ENCODE measurements around the gene SENP1.
"Not testable (repeated sequence)": the region's sequence is repeated elsewhere in the genome, so short reads cannot be mapped to it uniquely, and the experiment has no call there.

SENP1 gene

GRCh38 chr12:48115957-48116356, 10.1 kb upstream of the SENP1 start:
- Histone ChIP-seq H3K9me3 (ENCODE audit: control extremely low read depth in 1 of 5, control insufficient read depth in 4 of 5, insufficient read depth in 2 of 5, low read depth in 1 of 5, low read length in 4 of 5) (no peaks in the 10 kb centered on the region), H3K4me3 (ENCODE audit: control insufficient read depth in 1 of 7, extremely low read depth in 1 of 7, insufficient read depth in 4 of 7, low read depth in 2 of 7, low read length in 6 of 7) (no peak overlapping the region), H3K4me1 (ENCODE audit: control extremely low read depth in 1 of 4, control insufficient read depth in 4 of 4, insufficient read depth in 4 of 4, low read length in 3 of 4) (peaks cover 8 to 15% (median 11%) of the 10 kb centered on the region in 4 experiments), H3K27ac (ENCODE audit: insufficient read depth in 1 of 2, low read depth in 1 of 2, low read length in 2 of 2, poor library complexity in 1 of 2, severe bottlenecking in 2 of 2) (no peak overlapping the region), H3K27me3 (replicated peaks in 2 of 5; ENCODE audit: control insufficient read depth in 4 of 5, insufficient read depth in 5 of 5, low read length in 4 of 5) (no peaks in the 10 kb centered on the region), H3K36me3 (ENCODE audit: control insufficient read depth in 4 of 4, insufficient read depth in 4 of 4, low read length in 3 of 4) (no peaks in the 10 kb centered on the region)
- POLR2A ChIA-PET = no interaction called here
- DNase-seq = no peak
- CTCF ChIA-PET = interaction anchor here (1.4 kb wide), 1 partner anchor 11 kb away, joined by 3 read pairs; the partner anchor contains the start of gene SENP1
- 92% methylated on average over 1 of the region's 1 CpG for WGBS (ENCODE audit: insufficient coverage)

GRCh38 chr12:48111312-48111693, 5.4 kb upstream of the SENP1 start:
- not testable (repeated sequence) for DNase-seq; H3K27me3 ChIP-seq (replicated peaks in 2 of 5; ENCODE audit: control insufficient read depth in 4 of 5, insufficient read depth in 5 of 5, low read length in 4 of 5); H3K9me3 ChIP-seq (ENCODE audit: control extremely low read depth in 1 of 5, control insufficient read depth in 4 of 5, insufficient read depth in 2 of 5, low read depth in 1 of 5, low read length in 4 of 5); H3K27ac ChIP-seq (ENCODE audit: insufficient read depth in 1 of 2, low read depth in 1 of 2, low read length in 2 of 2, poor library complexity in 1 of 2, severe bottlenecking in 2 of 2); H3K36me3 ChIP-seq (ENCODE audit: control insufficient read depth in 4 of 4, insufficient read depth in 4 of 4, low read length in 3 of 4); H3K4me3 ChIP-seq (ENCODE audit: control insufficient read depth in 1 of 7, extremely low read depth in 1 of 7, insufficient read depth in 4 of 7, low read depth in 2 of 7, low read length in 6 of 7)
- POLR2A ChIA-PET = interaction anchor here (0.6 kb wide), 1 partner anchor 16 kb away, joined by 3 read pairs; no protein-coding TSS in a partner anchor
- H3K4me1 ChIP-seq (ENCODE audit: control extremely low read depth in 1 of 4, control insufficient read depth in 4 of 4, insufficient read depth in 4 of 4, low read length in 3 of 4) = peaks cover 0 to 10% (median 8%) of the 10 kb centered on the region in 4 experiments
- WGBS (ENCODE audit: insufficient coverage) = 100% methylated on average over 3 of the region's 5 CpGs
- CTCF ChIA-PET = interaction anchor here (1.1 kb wide), 1 partner anchor 13 kb away, joined by 3 read pairs; no protein-coding TSS in a partner anchor

GRCh38 chr12:48110691-48111311, 4.9 kb upstream of the SENP1 start:
- no peaks in the 10 kb centered on the region for H3K27me3 ChIP-seq (replicated peaks in 2 of 5; ENCODE audit: control insufficient read depth in 4 of 5, insufficient read depth in 5 of 5, low read length in 4 of 5)
- DNase-seq = no peak
- POLR2A ChIA-PET = interaction anchor here (0.6 kb wide), 1 partner anchor 16 kb away, joined by 3 read pairs; no protein-coding TSS in a partner anchor

GRCh38 chr12:48109424-48109823, 3.5 kb upstream of the SENP1 start:
- no peaks in the 10 kb centered on the region for H3K27me3 ChIP-seq (replicated peaks in 2 of 5; ENCODE audit: control insufficient read depth in 4 of 5, insufficient read depth in 5 of 5, low read length in 4 of 5)
- H3K36me3 ChIP-seq (ENCODE audit: control insufficient read depth in 4 of 4, insufficient read depth in 4 of 4, low read length in 3 of 4) = no peaks in the 10 kb centered on the region
- DNase-seq = peak in 2 of 3 donors; percentile 10 to 29
- H3K9me3 ChIP-seq (ENCODE audit: control extremely low read depth in 1 of 5, control insufficient read depth in 4 of 5, insufficient read depth in 2 of 5, low read depth in 1 of 5, low read length in 4 of 5) = no peaks in the 10 kb centered on the region
- no peak overlapping the region for H3K4me3 ChIP-seq (ENCODE audit: control insufficient read depth in 1 of 7, extremely low read depth in 1 of 7, insufficient read depth in 4 of 7, low read depth in 2 of 7, low read length in 6 of 7)
- POLR2A ChIA-PET = no interaction called here
- CTCF ChIA-PET = interaction anchor here (1.0 to 1.1 kb wide), 2 partner anchors 49 to 55 kb away, joined by 3 to 4 read pairs; no protein-coding TSS in a partner anchor
- H3K27ac ChIP-seq (ENCODE audit: insufficient read depth in 1 of 2, low read depth in 1 of 2, low read length in 2 of 2, poor library complexity in 1 of 2, severe bottlenecking in 2 of 2) = no peak overlapping the region
- H3K4me1 ChIP-seq (ENCODE audit: control extremely low read depth in 1 of 4, control insufficient read depth in 4 of 4, insufficient read depth in 4 of 4, low read length in 3 of 4) = peaks cover 4 to 19% (median 14%) of the 10 kb centered on the region in 4 experiments

More at GRCh38 chr12:48110691-48111311, 4.9 kb upstream of the SENP1 start:
- Histone ChIP-seq H3K36me3 (ENCODE audit: control insufficient read depth in 4 of 4, insufficient read depth in 4 of 4, low read length in 3 of 4) (no peaks in the 10 kb centered on the region), H3K27ac (ENCODE audit: insufficient read depth in 1 of 2, low read depth in 1 of 2, low read length in 2 of 2, poor library complexity in 1 of 2, severe bottlenecking in 2 of 2) (no peak overlapping the region), H3K4me1 (ENCODE audit: control extremely low read depth in 1 of 4, control insufficient read depth in 4 of 4, insufficient read depth in 4 of 4, low read length in 3 of 4) (peaks cover 0 to 11% (median 8%) of the 10 kb centered on the region in 4 experiments), H3K4me3 (ENCODE audit: control insufficient read depth in 1 of 7, extremely low read depth in 1 of 7, insufficient read depth in 4 of 7, low read depth in 2 of 7, low read length in 6 of 7) (no peak overlapping the region), H3K9me3 (ENCODE audit: control extremely low read depth in 1 of 5, control insufficient read depth in 4 of 5, insufficient read depth in 2 of 5, low read depth in 1 of 5, low read length in 4 of 5) (no peaks in the 10 kb centered on the region)
- 100% methylated on average over 1 of the region's 1 CpG for WGBS (ENCODE audit: insufficient coverage)
- CTCF ChIA-PET = interaction anchor here (1.1 kb wide), 1 partner anchor 13 kb away, joined by 3 read pairs; no protein-coding TSS in a partner anchor

- ChIA-PET POLR2A (interaction anchor here (1.2 kb wide), 1 partner anchor 54 kb away, joined by 3 read pairs; no protein-coding TSS in a partner anchor), CTCF (interaction anchor here (0.7 to 3.0 kb wide), 5 partner anchors 22 to 77 kb away, joined by 3 to 9 read pairs (median 4); partner anchors contain the start of gene ASB8)
- H3K27me3 ChIP-seq (replicated peaks in 2 of 5; ENCODE audit: control insufficient read depth in 4 of 5, insufficient read depth in 5 of 5, low read length in 4 of 5) = no peaks in the 10 kb centered on the region
Observed at GRCh38 chr12:48106681-48107613, 1.1 kb upstream of the SENP1 start.

GRCh38 chr12:48105321-48105866, 485 bp downstream of the SENP1 start:
- 0% methylated on average over 29 of the region's 30 CpGs for WGBS (ENCODE audit: insufficient coverage)
- POLR2A ChIA-PET = interaction anchor here (1.0 to 1.3 kb wide), 2 partner anchors 14 to 52 kb away, joined by 4 to 8 read pairs; partner anchors contain the start of genes ASB8 and PFKM

More at GRCh38 chr12:48106681-48107613, 1.1 kb upstream of the SENP1 start:
- DNase-seq = no peak
- no peaks in the 10 kb centered on the region for H3K36me3 ChIP-seq (ENCODE audit: control insufficient read depth in 4 of 4, insufficient read depth in 4 of 4, low read length in 3 of 4)
- H3K27ac ChIP-seq (ENCODE audit: insufficient read depth in 1 of 2, low read depth in 1 of 2, low read length in 2 of 2, poor library complexity in 1 of 2, severe bottlenecking in 2 of 2) = peak overlapping the region; percentile 98 to 99
- H3K4me1 ChIP-seq (ENCODE audit: control extremely low read depth in 1 of 4, control insufficient read depth in 4 of 4, insufficient read depth in 4 of 4, low read length in 3 of 4) = peaks cover 7 to 21% (median 19%) of the 10 kb centered on the region in 4 experiments
- WGBS (ENCODE audit: insufficient coverage) = 71% methylated on average over 3 of the region's 5 CpGs
- no peaks in the 10 kb centered on the region for H3K9me3 ChIP-seq (ENCODE audit: control extremely low read depth in 1 of 5, control insufficient read depth in 4 of 5, insufficient read depth in 2 of 5, low read depth in 1 of 5, low read length in 4 of 5)
- peak overlapping the region in 6 of 7 experiments; percentile 84 to 98 (median 90) for H3K4me3 ChIP-seq (ENCODE audit: control insufficient read depth in 1 of 7, extremely low read depth in 1 of 7, insufficient read depth in 4 of 7, low read depth in 2 of 7, low read length in 6 of 7)

More at GRCh38 chr12:48105321-48105866, 485 bp downstream of the SENP1 start:
- peak overlapping the region; percentile 77 to 98 (median 90) for H3K4me3 ChIP-seq (ENCODE audit: control insufficient read depth in 1 of 7, extremely low read depth in 1 of 7, insufficient read depth in 4 of 7, low read depth in 2 of 7, low read length in 6 of 7)
- DNase-seq = peak; percentile 26 to 63 (median 59)
- H3K27ac ChIP-seq (ENCODE audit: insufficient read depth in 1 of 2, low read depth in 1 of 2, low read length in 2 of 2, poor library complexity in 1 of 2, severe bottlenecking in 2 of 2) = peak overlapping the region; percentile 98 to 99
- no peaks in the 10 kb centered on the region for H3K27me3 ChIP-seq (replicated peaks in 2 of 5; ENCODE audit: control insufficient read depth in 4 of 5, insufficient read depth in 5 of 5, low read length in 4 of 5)
- H3K9me3 ChIP-seq (ENCODE audit: control extremely low read depth in 1 of 5, control insufficient read depth in 4 of 5, insufficient read depth in 2 of 5, low read depth in 1 of 5, low read length in 4 of 5) = no peaks in the 10 kb centered on the region
- H3K36me3 ChIP-seq (ENCODE audit: control insufficient read depth in 4 of 4, insufficient read depth in 4 of 4, low read length in 3 of 4) = no peaks in the 10 kb centered on the region
- CTCF ChIA-PET = interaction anchor here (0.9 to 3.0 kb wide), 6 partner anchors 11 to 61 kb away, joined by 3 to 9 read pairs (median 3); partner anchors contain the start of gene ASB8
- H3K4me1 ChIP-seq (ENCODE audit: control extremely low read depth in 1 of 4, control insufficient read depth in 4 of 4, insufficient read depth in 4 of 4, low read length in 3 of 4) = peaks cover 7 to 21% (median 19%) of the 10 kb centered on the region in 4 experiments
